A673 (cell line): Measurements from ENCODE around the gene SSR1. TPM values are rescaled to one million over a fixed set of nuclear protein-coding genes. Genes with fewer than 3 reads are reported as not detected.

Experiments
- BruUV-seq: library from RNA; stranded (reverse); fragments of 400-500 nt; replicated peaks from 2 replicates; lab custom pipeline; 2021; lab: Mats Ljungman, UMichigan
- CTCF ChIA-PET: fragments of 300-600 bp; sonication (Branson Sonifier 250); formaldehyde crosslinking; loops from one replicate; lab custom pipeline; 2022; ENCODE audit warnings: antibody characterized with exemption; lab: Charles Lee
- POLR2A ChIA-PET: fragments of 300-600 bp; sonication (Branson Sonifier 250); formaldehyde crosslinking; loops from one replicate; lab custom pipeline; 2022; ENCODE audit warnings: antibody characterized with exemption; ENCODE audit not compliant: low non-redundant PET; lab: Charles Lee
- DNase-seq: peaks from one replicate; pipeline ENCODE4 v3.0.0-alpha.2; 2015; ENCODE audit warnings: low spot score
- H3K27ac ChIP-seq: fragments of 200-600 bp; sonication (generic); 2 replicates; pipeline ENCODE4 v1.5.1; 2016; ENCODE audit warnings: mixed run types, low read depth, mild to moderate bottlenecking, mixed read lengths, antibody characterized with exemption, low read length; ENCODE audit not compliant: poor library complexity, severe bottlenecking
- H3K27me3 ChIP-seq: fragments of 200-600 bp; sonication (generic); replicated peaks from 2 replicates; pipeline ENCODE4 v1.6.1; 2017; ENCODE audit warnings: mixed run types, low read depth, mild to moderate bottlenecking, mixed read lengths, antibody characterized with exemption, low read length; ENCODE audit not compliant: insufficient read depth, poor library complexity
- H3K36me3 ChIP-seq: fragments of 200-600 bp; sonication (generic); 2 replicates; pipeline ENCODE4 v1.6.1; 2016; ENCODE audit warnings: mixed run types, mild to moderate bottlenecking, mixed read lengths, antibody characterized with exemption, low read length; ENCODE audit not compliant: insufficient read depth, poor library complexity, severe bottlenecking
- H3K4me1 ChIP-seq: fragments of 200-600 bp; sonication (generic); 2 replicates; pipeline ENCODE4 v1.6.1; 2017; ENCODE audit warnings: mixed run types, mild to moderate bottlenecking, mixed read lengths, antibody characterized with exemption, low read length; ENCODE audit not compliant: insufficient read depth, poor library complexity, severe bottlenecking
- H3K4me3 ChIP-seq: fragments of 200-600 bp; sonication (generic); 2 replicates; pipeline ENCODE4 v1.5.1; 2016; ENCODE audit warnings: low read depth, mixed run types, mild to moderate bottlenecking, mixed read lengths, low read length; ENCODE audit not compliant: poor library complexity, severe bottlenecking
- H3K9me3 ChIP-seq: fragments of 200-600 bp; sonication (generic); 2 replicates; pipeline ENCODE4 v1.6.1; 2016; ENCODE audit warnings: mixed run types, low read depth, mild to moderate bottlenecking, mixed read lengths, antibody characterized with exemption, low read length; ENCODE audit not compliant: poor library complexity, severe bottlenecking
- CTCF ChIP-seq: fragments of 300-800, 200-600 bp; sonication (generic); conservative IDR thresholded peaks from 2 replicates; pipeline ENCODE4 v1.5.1; 2017; ENCODE audit warnings: low read depth, mild to moderate bottlenecking, antibody characterized with exemption, low read length, moderate library complexity, mixed read lengths
- EZH2 ChIP-seq: fragments of 200-600 bp; sonication (generic); IDR thresholded peaks from 2 replicates; pipeline ENCODE4 v1.6.1; 2017; ENCODE audit warnings: borderline replicate concordance, low read depth, mild to moderate bottlenecking, mixed read lengths, antibody characterized with exemption, low read length; ENCODE audit not compliant: poor library complexity, severe bottlenecking
- intact Hi-C: fragments of 100-400 bp; cut with micrococcal nuclease; formaldehyde crosslinking; loops from one replicate; pipeline ENCODE4 v1.10.0; 2022; ENCODE audit not compliant: unreplicated experiment
- total RNA-seq: library from RNA; stranded (reverse); gene quantifications from 2 replicates; pipeline ENCODE4 v1.2.3, GENCODE V29; 2021

Gene SSR1
- total RNA-seq, 1 experiment from 2014 or later = 161 TPM

- ChIA-PET CTCF (no interaction called here), POLR2A (interaction anchor here (0.6 kb wide), 1 partner anchor 104 kb away, joined by 5 read pairs; no protein-coding TSS in a partner anchor)
- intact Hi-C loops = no loop called here
- no peak for TF ChIP-seq CTCF
- TF ChIP-seq EZH2 = no peak
- no TSS peak for BruUV-seq
- no peaks in the 10 kb centered on the region for H3K27me3 ChIP-seq
- H3K4me1 ChIP-seq = no peaks in the 10 kb centered on the region
- H3K4me3 ChIP-seq = no peak overlapping the region
- no peak for DNase-seq
- H3K27ac ChIP-seq = no peak overlapping the region
- no peaks in the 10 kb centered on the region for H3K9me3 ChIP-seq
- peaks cover 65% of the 10 kb centered on the region for H3K36me3 ChIP-seq
Observed at GRCh38 chr6:7249946-7250643, 62.9 kb downstream of the SSR1 start.

- POLR2A ChIA-PET = no interaction called here
- CTCF ChIA-PET = interaction anchor here (0.6 kb wide), 1 partner anchor 525 kb away, joined by 9 read pairs; no protein-coding TSS in a partner anchor
- no peaks in the 10 kb centered on the region for H3K27me3 ChIP-seq
- no peaks in the 10 kb centered on the region for H3K4me1 ChIP-seq
- DNase-seq = no peak
- H3K27ac ChIP-seq = no peak overlapping the region
- no peak for TF ChIP-seq CTCF
- TF ChIP-seq EZH2 = no peak
- BruUV-seq = no TSS peak
- H3K36me3 ChIP-seq = peaks cover 70% of the 10 kb centered on the region
- H3K9me3 ChIP-seq = no peaks in the 10 kb centered on the region
- intact Hi-C loops = no loop called here
- no peak overlapping the region for H3K4me3 ChIP-seq
Observed at GRCh38 chr6:7249391-7249790, 63.6 kb downstream of the SSR1 start.

- DNase-seq = no peak
- Histone ChIP-seq H3K9me3 (no peaks in the 10 kb centered on the region), H3K36me3 (peaks cover 70% of the 10 kb centered on the region), H3K27ac (no peak overlapping the region), H3K27me3 (no peaks in the 10 kb centered on the region), H3K4me3 (no peak overlapping the region), H3K4me1 (peaks cover 10% of the 10 kb centered on the region)
- intact Hi-C loops = no loop called here
- ChIA-PET POLR2A (no interaction called here), CTCF (no interaction called here)
- BruUV-seq = no TSS peak
- TF ChIP-seq EZH2 (no peak), CTCF (no peak)
Observed at GRCh38 chr6:7247828-7248227, 65.2 kb downstream of the SSR1 start.
